Stimulated activated CD4-positive, alpha-beta T cell treated with anti-CD3 and anti-CD28 coated beads, Interleukin-1b, Interleukin-23, amount 100 ng/mL, for 4 hours (primary cell): ENCODE results near the gene GRHPR.
"Not testable (repeated sequence)": the region's sequence is repeated elsewhere in the genome, so short reads cannot be mapped to it uniquely, and the experiment has no call there.

Experiments used
- DNase-seq, 2 donors: peaks; one replicate each; pipeline ENCODE4 v3.0.0-alpha.2; 2020; ENCODE audit warnings: low read depth in 2 of 2

The GRHPR gene

GRCh38 chr9:37447111-37447510 is 24.6 kb downstream of the GRHPR start:
- DNase-seq: no peak

- DNase-seq: no peak
Observed at GRCh38 chr9:37449862-37450632, 27.6 kb downstream of the GRHPR start.

- no peak for DNase-seq
Observed at GRCh38 chr9:37451628-37452027, 29.1 kb downstream of the GRHPR start.

- DNase-seq: no peak
Observed at GRCh38 chr9:37452611-37453010, 30.1 kb downstream of the GRHPR start.

- DNase-seq: no peak
Observed at GRCh38 chr9:37453827-37454226, 31.3 kb downstream of the GRHPR start.

GRCh38 chr9:37454238-37454637 is 31.7 kb downstream of the GRHPR start:
- no peak for DNase-seq

- no peak for DNase-seq
Observed at GRCh38 chr9:37455884-37456647, 33.6 kb downstream of the GRHPR start.

GRCh38 chr9:37456817-37457216 is 34.3 kb downstream of the GRHPR start:
- DNase-seq: no peak

GRCh38 chr9:37464006-37464405 is 41.5 kb downstream of the GRHPR start:
- DNase-seq: no peak

GRCh38 chr9:37464426-37465248 is 42.1 kb downstream of the GRHPR start:
- DNase-seq: peak; percentile 45 to 51

GRCh38 chr9:37465249-37466036 is 42.9 kb downstream of the GRHPR start, which contains the start of gene ZBTB5:
Gene ZBTB5, minus strand, starts transcription at chr9:37465450. Its CDS starts 22,899 bp downstream, at chr9:37442551.
- DNase-seq: peak; percentile 96 to 97

- DNase-seq: peak in 1 of 2 donors; percentile 32
Observed at GRCh38 chr9:37466037-37466709, 43.7 kb downstream of the GRHPR start.

GRCh38 chr9:37467530-37467929 is 45.0 kb downstream of the GRHPR start:
- not testable (repeated sequence) for DNase-seq

- no peak for DNase-seq
Observed at GRCh38 chr9:37468620-37469019, 46.1 kb downstream of the GRHPR start.

GRCh38 chr9:37471942-37472684 is 49.6 kb downstream of the GRHPR start:
- DNase-seq: no peak

GRCh38 chr9:37473982-37474381 is 51.5 kb downstream of the GRHPR start:
- DNase-seq: not testable (repeated sequence)

GRCh38 chr9:37474438-37474837 is 51.9 kb downstream of the GRHPR start:
- DNase-seq: no peak

GRCh38 chr9:37476930-37477329 is 54.4 kb downstream of the GRHPR start:
- DNase-seq: no peak

- not testable (repeated sequence) for DNase-seq
Observed at GRCh38 chr9:37477443-37477842, 54.9 kb downstream of the GRHPR start.
